SK-N-MC (cell line): ENCODE data around the gene KRT2.

ENCODE experiments used
- EZH2 ChIP-seq: fragments of 200-600 bp; sonication (generic); IDR thresholded peaks from one replicate; pipeline ENCODE4 v1.6.1; 2017; ENCODE audit warnings: antibody characterized with exemption
- FOXP2 ChIP-seq: optimal IDR thresholded peaks from 2 replicates; pipeline ENCODE3; 2011; ENCODE audit warnings: mild to moderate bottlenecking, moderate library complexity; ENCODE audit not compliant: insufficient read depth; ENCODE audit errors: extremely low read length, control extremely low read depth
- POLR2AphosphoS5 ChIP-seq: IDR thresholded peaks from 2 replicates; pipeline ENCODE4 v1.6.1; 2012; ENCODE audit warnings: mild to moderate bottlenecking, low read depth, low read length, borderline replicate concordance

- TF ChIP-seq POLR2AphosphoS5 (no peak), EZH2 (no peak), FOXP2 (no peak)
Observed at GRCh38 chr12:52697058-52697582, 45.1 kb upstream of the KRT2 start.
